ENCODE measurements around the gene G6PC2. TPM values are rescaled to one million over a fixed set of nuclear protein-coding genes. Genes with fewer than 3 reads are reported as not detected.

G6PC2 gene
- total RNA-seq, 1 donor: not detected

DNA sequence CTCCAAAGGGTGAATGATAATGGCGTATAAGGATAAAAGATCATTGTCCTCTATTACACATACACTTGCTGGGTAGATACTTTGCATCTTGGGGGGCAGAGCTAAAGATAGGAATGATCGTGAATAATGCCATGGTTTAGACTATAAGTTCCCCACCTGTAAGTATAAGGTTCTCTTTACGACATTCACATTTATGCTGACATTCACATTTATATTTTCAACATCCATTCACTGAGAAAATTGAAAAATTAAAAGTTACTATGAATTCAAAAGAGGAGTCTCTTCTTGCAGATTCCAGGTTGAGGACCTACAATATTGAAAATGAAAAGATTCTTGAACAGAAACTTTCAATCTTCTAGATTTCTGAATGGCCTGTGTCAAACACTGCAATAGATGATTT, 8.8 kb upstream of the G6PC2 start:
- no peak overlapping the region for H3K4me3 ChIP-seq (ENCODE audit: low read depth, low read length)
- DNase-seq (ENCODE audit: low read depth): no peak
- TF ChIP-seq, protein P1, sequence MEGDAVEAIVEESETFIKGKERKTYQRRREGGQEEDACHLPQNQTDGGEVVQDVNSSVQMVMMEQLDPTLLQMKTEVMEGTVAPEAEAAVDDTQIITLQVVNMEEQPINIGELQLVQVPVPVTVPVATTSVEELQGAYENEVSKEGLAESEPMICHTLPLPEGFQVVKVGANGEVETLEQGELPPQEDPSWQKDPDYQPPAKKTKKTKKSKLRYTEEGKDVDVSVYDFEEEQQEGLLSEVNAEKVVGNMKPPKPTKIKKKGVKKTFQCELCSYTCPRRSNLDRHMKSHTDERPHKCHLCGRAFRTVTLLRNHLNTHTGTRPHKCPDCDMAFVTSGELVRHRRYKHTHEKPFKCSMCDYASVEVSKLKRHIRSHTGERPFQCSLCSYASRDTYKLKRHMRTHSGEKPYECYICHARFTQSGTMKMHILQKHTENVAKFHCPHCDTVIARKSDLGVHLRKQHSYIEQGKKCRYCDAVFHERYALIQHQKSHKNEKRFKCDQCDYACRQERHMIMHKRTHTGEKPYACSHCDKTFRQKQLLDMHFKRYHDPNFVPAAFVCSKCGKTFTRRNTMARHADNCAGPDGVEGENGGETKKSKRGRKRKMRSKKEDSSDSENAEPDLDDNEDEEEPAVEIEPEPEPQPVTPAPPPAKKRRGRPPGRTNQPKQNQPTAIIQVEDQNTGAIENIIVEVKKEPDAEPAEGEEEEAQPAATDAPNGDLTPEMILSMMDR (IDR thresholded peaks at IDR 0.05; ENCODE audit: insufficient read depth, low read depth, low read length): no peak

DNA sequence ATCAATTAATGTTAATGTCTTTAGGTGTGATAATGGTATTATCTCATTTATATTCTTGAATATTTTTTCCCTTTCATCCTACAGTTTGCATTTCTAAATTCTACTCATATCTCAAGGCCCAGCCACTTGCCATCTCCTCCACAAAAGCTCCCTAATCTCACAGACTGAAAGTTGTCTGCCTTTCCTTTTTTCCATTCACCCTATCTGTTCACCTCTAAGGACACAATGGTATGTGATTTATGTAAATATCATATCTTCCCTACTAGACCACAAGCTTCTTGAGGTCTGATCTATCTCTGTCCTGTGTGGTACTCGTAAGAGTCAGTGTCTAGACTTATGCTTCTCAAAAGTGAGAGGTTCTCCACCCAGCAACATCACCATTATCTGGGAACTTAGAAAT, 7.0 kb upstream of the G6PC2 start:
- no peak overlapping the region for H3K4me3 ChIP-seq (ENCODE audit: low read depth, low read length)
- TF ChIP-seq, protein P1 (IDR thresholded peaks at IDR 0.05; ENCODE audit: insufficient read depth, low read depth, low read length): no peak
- DNase-seq (ENCODE audit: low read depth): no peak

DNA sequence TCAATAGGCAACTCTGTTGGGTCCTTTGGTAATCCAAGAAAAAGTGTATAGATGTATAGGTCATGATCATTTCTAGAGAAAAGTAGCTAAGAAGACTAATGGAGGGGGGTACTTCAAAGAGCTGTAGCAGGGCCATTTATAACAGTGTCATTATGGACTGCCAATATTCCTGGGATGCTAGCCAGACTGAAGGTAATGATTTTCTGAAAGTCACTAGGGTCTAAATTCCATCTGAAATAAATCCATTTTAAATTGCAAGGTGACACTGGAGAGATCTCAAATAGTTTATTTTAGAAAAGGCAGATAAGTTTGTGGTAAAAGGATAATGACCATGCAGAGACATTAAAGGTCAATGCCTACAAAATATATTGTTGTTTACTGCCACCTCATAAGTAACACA, 6.4 kb upstream of the G6PC2 start:
- no peak for DNase-seq (ENCODE audit: low read depth)
- TF ChIP-seq, protein P1 (IDR thresholded peaks at IDR 0.05; ENCODE audit: insufficient read depth, low read depth, low read length): no peak
- H3K4me3 ChIP-seq (ENCODE audit: low read depth, low read length): no peak overlapping the region

DNA sequence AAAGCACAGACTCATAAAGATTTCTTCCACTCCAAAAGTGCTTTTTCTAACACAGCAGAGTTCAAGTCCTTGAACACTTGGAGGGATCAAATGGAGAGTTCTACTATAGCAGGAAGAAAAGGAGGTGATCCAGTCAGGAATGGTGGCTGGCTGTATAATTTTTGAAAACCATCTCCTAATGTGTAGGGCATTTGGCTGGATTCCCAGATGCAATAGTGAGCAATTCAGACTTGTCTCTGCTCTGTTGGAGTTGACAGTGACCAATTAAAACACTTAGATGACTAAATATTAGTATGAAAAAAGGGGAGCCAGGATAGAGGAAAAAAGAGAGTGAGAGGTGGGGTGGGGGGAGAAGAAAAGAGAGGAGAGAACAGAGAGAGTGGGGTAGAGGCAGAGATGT, 5.3 kb upstream of the G6PC2 start:
- H3K4me3 ChIP-seq (ENCODE audit: low read depth, low read length): no peak overlapping the region
- DNase-seq (ENCODE audit: low read depth): no peak
- TF ChIP-seq, protein P1 (IDR thresholded peaks at IDR 0.05; ENCODE audit: insufficient read depth, low read depth, low read length): no peak

DNA sequence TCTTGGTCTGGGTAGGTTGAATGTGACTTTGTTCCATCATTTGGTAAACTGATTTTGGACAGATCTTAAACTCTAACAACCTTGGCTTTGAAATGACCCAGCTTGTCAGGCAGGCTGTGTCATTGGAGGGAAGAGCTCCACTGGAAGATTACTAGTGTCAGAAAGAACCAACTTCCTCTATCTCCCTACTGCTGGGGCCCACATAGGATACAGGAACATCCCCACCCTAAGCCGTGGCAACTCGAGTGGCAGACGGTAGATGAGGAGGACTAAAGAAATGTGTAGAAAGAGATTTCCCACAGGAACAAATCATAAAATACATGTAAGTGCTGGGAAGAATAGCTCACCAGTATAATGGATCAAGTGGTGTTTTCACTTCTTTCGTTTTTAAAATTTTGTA, 4.3 kb upstream of the G6PC2 start:
- no peak for DNase-seq (ENCODE audit: low read depth)
- TF ChIP-seq, protein P1 (IDR thresholded peaks at IDR 0.05; ENCODE audit: insufficient read depth, low read depth, low read length): no peak
- H3K4me3 ChIP-seq (ENCODE audit: low read depth, low read length): no peak overlapping the region

DNA sequence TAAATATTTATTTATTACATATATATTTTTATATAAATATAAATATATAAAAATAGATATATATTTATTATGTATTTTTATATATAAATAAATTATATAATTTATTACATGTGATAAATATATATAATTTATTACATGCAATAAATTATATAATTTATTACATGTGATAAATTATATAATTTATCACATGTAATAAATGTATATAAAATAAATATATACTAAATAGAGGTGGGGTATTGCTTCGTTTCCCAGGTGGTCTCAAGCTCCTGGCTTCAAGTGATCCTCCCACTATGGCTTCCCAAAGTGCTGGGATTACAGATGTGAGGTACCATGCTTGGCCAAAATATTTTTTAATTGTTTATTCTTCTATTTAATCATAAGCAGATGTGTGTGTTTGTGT, 3.6 kb upstream of the G6PC2 start:
- DNase-seq (ENCODE audit: low read depth): no peak
- H3K4me3 ChIP-seq (ENCODE audit: low read depth, low read length): no peak overlapping the region
- TF ChIP-seq, protein P1 (IDR thresholded peaks at IDR 0.05; ENCODE audit: insufficient read depth, low read depth, low read length): no peak

DNA sequence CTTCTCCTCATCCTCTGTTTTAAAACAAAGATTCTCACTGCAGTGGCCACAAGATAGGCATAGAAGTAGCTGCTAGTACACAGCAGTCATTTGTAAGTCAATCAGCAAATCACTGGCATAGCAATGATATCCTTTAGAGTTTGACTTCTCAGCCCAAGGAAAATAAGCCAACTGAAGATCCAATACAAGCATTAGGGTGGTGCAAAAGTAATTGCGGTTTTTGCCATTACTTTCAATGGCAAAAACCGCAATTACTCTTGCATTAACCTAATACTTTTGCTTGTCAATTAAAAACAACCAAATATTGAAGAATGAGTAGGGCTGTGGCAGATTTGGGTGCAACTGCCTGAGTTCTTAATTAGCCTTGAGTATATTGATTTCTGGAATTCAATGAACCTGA, 2.8 kb downstream of the G6PC2 start:
- TF ChIP-seq, protein P1 (IDR thresholded peaks at IDR 0.05; ENCODE audit: insufficient read depth, low read depth, low read length): no peak
- no peak overlapping the region for H3K4me3 ChIP-seq (ENCODE audit: low read depth, low read length)
- DNase-seq (ENCODE audit: low read depth): no peak
